Stimulated activated CD8-positive, alpha-beta memory T cell treated with anti-CD3 and anti-CD28 coated beads, Interleukin-4, amount 100 ng/mL, for 48 hours (primary cell): ENCODE measurements around the gene NRF1.
A peak's percentile ranks its signal among the peaks of the same experiment; 100 is the strongest.
"Not testable (repeated sequence)": the region's sequence is repeated elsewhere in the genome, so short reads cannot be mapped to it uniquely, and the experiment has no call there.

Experiments
- DNase-seq: peaks from one replicate; pipeline ENCODE4 v3.0.0-alpha.2; 2020

NRF1 gene

DNA sequence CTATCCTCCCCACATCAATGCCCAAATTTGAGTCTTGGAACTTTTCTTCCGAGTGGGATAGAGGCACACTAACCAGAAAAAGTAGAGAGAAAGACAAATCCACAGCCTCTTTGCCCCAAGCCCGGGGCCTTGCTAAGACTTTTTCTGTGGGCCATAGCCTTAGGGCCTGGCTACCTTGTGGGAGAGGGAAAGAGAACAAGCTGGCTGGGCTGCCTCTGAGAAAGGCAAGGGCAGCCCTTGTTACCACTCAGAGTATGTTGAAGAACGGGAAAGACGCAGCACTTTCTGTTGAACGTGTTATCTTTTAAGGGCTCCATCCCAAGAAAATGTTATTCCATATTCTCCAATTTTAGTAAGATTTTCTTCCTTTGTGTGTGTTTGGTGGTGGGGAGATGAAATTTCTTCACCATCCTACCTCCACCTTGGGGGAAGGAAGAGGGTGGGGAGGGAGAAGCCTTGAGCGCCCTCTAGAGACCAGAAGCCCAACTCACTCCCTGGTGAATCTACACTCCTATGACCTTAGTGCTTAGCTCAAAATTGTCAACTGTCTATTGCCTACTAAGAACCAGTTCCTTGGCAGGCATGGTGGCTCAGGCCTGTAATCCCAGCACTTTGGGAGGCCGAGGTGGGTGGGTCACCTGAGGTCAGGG is 3.9 kb upstream of the NRF1 start:
- peak; percentile 73 for DNase-seq

- no peak for DNase-seq
Observed at GRCh38 chr7:129609666-129610065, 1.9 kb upstream of the NRF1 start.

DNA sequence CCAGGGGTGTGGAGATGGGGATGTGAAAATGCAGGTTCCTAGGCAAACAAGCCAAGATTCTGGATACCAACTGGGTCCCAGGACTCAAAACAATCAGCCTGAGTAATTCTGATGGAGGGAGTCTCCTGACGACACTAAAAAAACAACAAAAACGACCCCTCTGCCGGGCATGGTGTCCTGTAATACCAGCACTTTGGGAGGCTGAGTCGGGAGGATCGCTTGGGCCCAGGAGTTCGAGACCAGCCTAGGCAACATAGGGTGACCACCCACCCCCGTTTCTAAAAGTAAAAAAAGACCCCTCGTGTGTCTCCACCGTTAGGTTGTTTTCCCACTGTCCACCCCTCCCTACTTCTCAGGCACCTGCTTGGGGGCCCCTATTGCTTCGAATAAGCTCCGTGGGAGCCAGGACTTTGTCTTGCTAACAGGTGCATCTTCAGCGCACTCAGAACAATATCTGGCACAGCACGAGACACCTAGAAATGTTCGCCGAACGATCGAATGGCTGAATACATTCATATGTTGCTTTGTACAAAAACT is 743 bp upstream of the NRF1 start:
- DNase-seq = no peak

- peak; percentile 51 for DNase-seq
Observed at GRCh38 chr7:129612112-129613015, 844 bp downstream of the NRF1 start.

- no peak for DNase-seq
Observed at GRCh38 chr7:129613016-129613337, 1.5 kb downstream of the NRF1 start.

DNA sequence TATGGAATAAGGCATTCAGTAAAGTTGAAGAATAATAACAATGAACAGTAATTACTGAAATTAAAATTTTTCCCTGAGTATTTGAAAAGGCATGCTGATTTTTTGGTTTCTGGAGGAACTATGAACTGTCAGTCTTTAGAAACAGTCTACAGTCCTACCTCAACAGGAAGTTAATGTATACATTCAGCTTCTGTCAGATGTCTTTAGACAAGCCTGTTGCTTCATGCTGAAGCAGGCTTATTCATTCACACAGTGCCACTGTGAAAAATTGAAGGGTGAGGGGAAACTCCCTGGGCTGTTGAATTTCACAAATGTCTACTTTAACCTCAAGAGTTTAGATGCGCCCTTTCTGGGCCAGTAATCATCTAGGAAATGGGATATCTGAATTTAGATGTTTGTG is 3.5 kb downstream of the NRF1 start:
- no peak for DNase-seq

- DNase-seq = no peak
Observed at GRCh38 chr7:129616530-129616929, 5.0 kb downstream of the NRF1 start.

GRCh38 chr7:129617178-129617577 is 5.7 kb downstream of the NRF1 start:
- DNase-seq = no peak

GRCh38 chr7:129617652-129618051 is 6.1 kb downstream of the NRF1 start:
- no peak for DNase-seq

- DNase-seq = no peak
Observed at GRCh38 chr7:129626896-129627295, 15.4 kb downstream of the NRF1 start.

- no peak for DNase-seq
Observed at GRCh38 chr7:129630341-129630740, 18.8 kb downstream of the NRF1 start.

DNA sequence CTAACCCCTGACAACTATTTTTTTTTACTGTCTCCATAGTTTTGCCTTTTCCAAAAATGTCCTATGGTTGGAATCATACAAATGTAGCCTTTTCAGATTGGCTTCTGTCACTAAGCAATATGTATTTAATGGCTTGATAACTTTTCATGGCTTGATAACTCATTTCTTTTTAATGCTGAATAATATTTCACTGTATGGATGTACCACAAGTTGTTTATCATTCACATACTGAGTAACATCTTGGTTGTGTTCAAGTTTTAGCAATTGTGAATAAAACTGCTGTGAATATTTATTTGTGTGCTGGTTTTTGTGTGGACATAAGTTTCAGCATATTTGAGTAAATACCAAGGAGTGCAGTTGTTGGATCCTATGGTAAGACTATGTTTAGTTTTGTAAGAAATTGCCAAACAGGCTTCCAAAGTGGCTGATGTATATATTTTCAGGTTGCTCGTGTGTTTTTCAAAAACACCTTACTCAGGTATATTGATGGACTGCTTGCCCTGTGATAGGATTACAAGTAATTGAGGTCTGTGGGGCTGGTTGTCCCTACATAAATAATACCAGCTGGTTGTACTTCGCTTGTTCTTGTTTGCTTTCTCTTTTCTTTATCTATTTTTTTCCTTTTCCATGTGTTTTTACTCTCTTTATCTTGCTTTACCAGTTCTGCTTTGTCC is 23.0 kb downstream of the NRF1 start:
- DNase-seq = no peak

GRCh38 chr7:129635300-129636029 is 23.9 kb downstream of the NRF1 start:
- DNase-seq = peak; percentile 74

DNA sequence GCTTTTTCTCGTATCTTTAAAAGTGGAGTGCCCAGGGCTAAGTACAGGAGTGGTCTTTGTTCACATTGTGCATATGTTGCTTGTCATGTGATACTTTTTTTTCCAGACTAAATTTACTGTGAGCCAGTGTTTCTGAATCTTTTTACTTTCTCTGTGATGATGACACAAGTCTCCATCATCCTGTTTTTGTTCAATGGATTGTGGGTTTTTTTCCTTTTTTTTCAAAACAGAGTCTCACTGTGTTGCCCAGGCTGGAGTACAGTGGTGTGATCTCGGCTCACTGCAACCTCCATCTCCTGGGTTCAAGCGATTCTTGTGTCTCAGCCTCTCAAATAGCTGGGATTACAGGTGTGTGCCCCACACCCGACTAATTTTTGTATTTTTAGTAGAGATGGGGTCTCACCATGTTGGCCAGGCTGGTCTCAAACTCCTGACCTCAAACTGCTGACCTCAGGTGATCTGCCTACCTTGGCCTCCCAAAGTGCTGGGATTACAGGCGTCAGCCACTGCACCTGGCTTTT is 24.6 kb downstream of the NRF1 start:
- DNase-seq = not testable (repeated sequence)

DNA sequence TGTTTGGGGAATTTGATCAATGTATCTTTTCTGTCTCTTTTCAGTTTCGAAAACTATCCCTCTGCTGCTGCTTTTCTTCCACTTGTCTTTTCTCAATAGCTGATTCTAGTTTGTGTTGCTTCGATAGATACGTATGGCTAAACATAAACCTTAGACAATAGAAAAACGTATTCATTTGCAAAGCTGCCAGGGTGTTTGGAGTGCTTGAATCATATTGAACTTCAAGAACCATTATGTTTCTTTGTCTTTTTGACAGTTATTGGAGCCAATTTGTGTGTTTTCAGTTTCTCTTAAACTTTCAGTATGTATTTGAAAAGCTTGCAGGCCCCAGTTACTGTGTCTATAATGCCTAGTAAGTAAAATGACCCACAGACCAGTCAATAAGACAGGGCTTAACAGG is 25.1 kb downstream of the NRF1 start:
- no peak for DNase-seq

- DNase-seq = no peak
Observed at GRCh38 chr7:129640400-129640799, 28.9 kb downstream of the NRF1 start.

DNA sequence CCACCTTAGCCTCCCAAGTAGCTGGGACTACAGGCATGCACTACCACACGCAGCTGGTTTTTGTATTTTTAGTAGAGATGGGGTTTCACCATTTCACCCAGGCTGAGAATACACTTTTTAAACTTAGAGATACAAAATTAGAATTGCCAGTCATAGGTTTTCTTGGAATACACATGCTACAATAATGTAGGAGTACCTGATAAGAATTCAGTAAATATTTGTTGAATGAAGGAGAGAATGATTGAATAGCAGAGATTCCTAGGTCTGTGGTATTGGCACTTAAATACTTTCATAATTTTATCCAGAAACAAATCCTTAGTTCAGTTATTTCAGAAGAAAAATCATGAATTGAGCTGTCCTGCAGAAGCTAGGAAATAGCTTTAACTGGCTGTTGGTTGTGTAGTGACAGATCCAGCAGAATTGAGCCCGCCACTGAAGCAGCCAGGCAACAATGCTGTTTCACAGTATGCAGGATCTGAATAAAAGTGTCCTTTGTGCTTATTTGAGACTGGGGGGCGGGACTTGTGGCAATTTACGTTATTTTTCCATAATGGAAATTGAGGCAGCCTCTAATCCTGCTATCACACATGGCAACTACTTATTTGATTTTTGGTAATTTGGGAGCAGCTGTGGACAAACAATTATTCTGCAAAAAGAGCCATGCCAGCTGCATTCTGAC is 31.5 kb downstream of the NRF1 start:
- no peak for DNase-seq

DNA sequence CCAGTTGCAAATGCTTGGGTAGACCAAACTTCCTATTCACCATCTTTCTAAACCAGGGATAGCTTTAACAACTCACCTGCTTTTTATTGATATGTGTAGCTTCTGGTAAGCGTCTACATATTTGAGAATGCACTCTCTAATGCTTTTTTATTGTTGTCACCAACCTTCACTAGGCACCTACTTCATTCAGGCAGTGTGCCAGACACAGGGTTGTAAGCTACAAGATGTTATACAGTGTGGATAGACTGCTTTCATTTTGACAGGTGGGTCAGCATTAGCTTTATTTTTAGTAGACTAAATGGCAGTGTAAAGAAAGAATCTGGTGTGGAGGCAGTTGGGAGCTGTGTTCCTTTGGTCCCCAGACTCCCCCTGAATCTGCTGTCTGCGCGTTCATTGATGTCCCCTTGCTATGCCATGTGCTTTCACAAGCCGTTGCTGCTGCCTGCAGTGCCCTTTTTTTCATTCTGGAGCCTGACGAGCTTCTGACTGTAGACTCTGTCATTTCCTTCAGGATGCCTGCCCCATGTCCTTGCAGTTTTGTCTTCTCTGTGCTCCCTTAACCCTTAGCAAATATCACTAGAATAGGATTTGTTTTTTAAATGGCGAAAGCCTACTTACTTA is 32.1 kb downstream of the NRF1 start:
- DNase-seq = no peak

GRCh38 chr7:129644634-129645230 is 33.2 kb downstream of the NRF1 start:
- no peak for DNase-seq

DNA sequence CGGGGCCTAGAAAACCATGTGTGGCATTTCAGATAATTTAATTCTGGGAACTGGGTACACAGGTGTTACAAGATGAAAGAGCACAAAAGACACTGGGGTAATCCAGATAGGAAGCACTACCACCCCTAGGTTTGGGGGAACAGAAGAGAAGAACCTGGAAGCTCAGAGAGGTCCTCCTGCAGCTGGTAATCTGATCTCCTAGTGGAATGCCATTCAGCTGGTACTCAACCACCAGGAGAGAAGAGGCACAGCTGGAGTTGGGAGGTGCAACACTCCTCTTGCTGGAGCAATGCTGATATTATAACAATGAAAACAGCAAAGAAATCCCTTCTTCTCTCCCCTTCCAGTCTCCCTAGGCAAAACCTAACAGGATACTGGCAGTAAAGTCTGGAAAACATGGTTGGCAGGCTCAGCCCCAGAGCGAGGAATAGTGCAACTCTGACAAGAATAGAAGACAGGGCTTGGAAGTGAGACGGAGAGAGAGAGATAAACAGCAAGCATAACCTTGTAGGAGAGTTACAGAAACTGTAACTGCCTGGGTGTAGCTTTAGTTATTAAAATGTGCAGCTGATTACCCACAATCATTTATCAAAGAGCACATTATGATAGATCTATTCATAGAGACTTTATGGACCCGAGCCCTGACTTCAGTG is 35.0 kb downstream of the NRF1 start:
- DNase-seq = no peak
